ENCODE data around the gene GPR157. TPM values are rescaled to one million over a fixed set of nuclear protein-coding genes. Genes with fewer than 3 reads are reported as not detected.

GPR157 gene
- total and polyA plus RNA-seq, 2 of the 13 experiments (the other 11 are each of a cell fraction or from before 2014, with no cell fraction given) = 10.1 to 19.2 TPM

- DNase-seq (ENCODE audit: low spot score) = no peak
- ChIA-PET CTCF (ENCODE audit: low intra/inter-chr PET ratio, low total read pairs) (no interaction called here), POLR2A (interaction anchor here (1.3 to 1.9 kb wide), 2 partner anchors 12 to 30 kb away, joined by 4 to 6 read pairs; no protein-coding TSS in a partner anchor)
- H3K4me2 ChIP-seq (ENCODE audit: low read depth, low read length) = no peak overlapping the region
- peaks cover 23% of the 10 kb centered on the region for H3K4me1 ChIP-seq (ENCODE audit: insufficient read depth, low read length)
- TF ChIP-seq FOXA1 (IDR thresholded peaks at IDR 0.05) = no peak
- TF ChIP-seq FOXA1 (CRISPR knock-in tag; IDR thresholded peaks at IDR 0.05) = no peak
- TF ChIP-seq RFX3 (CRISPR knock-in tag; IDR thresholded peaks at IDR 0.05) = 0 out of 2 replicates have a peak, but pooled peaks have one; percentile 24
- peak; percentile 9; the same call in 1 of the 2 replicates for TF ChIP-seq RFX1 (IDR thresholded peaks at IDR 0.05)
- TF ChIP-seq ZNF263 (CRISPR knock-in tag; IDR thresholded peaks at IDR 0.05) = peak; percentile 84
- H3K27me3 ChIP-seq (ENCODE audit: control insufficient read depth in 1 of 2, insufficient read depth in 2 of 2, low read length in 2 of 2) = no peaks in the 10 kb centered on the region
- intact Hi-C loops (cut with micrococcal nuclease; ENCODE audit: unreplicated experiment) (no loop called here), in situ Hi-C loops (cut with HindIII; ENCODE audit: extremely low pct_ligation_motif_present, low pct_unique_long_range_greater_than_20kb) (no loop called here)
- no peaks in the 10 kb centered on the region for H3K9me3 ChIP-seq (ENCODE audit: low read length)
- FAIRE-seq = no peak
- no peak overlapping the region for H2AFZ ChIP-seq (ENCODE audit: low read length)
- H3K79me2 ChIP-seq (ENCODE audit: insufficient read depth, low read length) = peaks cover 35% of the 10 kb centered on the region
- H3K9ac ChIP-seq (ENCODE audit: insufficient read depth, low read depth, low read length) = no peak overlapping the region
- H4K20me1 ChIP-seq (ENCODE audit: insufficient read depth, low read length) = peaks cover 47% of the 10 kb centered on the region
- H3K4me3 ChIP-seq (replicated peaks in 1 of 3; ENCODE audit: insufficient read depth in 1 of 3, low read depth in 2 of 3, low read length in 3 of 3) = no peak overlapping the region
- ATAC-seq = no peak
- H3K36me3 ChIP-seq (replicated peaks in 1 of 2; ENCODE audit: control insufficient read depth in 1 of 2, insufficient read depth in 2 of 2, low read length in 2 of 2) = peaks cover 32 to 59% of the 10 kb centered on the region in 2 experiments; a peak in 4 of 5 replicates
- BruUV-seq (replicated peaks) = TSS peak; percentile 46
- no peak overlapping the region for H3K27ac ChIP-seq (ENCODE audit: extremely low read length, insufficient read depth, low read length)
- 96% methylated on average over 15 of the region's 16 CpGs for WGBS (ENCODE audit: low lambda C conversion rate)
Measured at GRCh38 chr1:9150582-9151327, 21.9 kb upstream of the GPR157 start.

GRCh38 chr1:9149837-9150581 is 21.1 kb upstream of the GPR157 start:
- Histone ChIP-seq H3K4me2 (ENCODE audit: low read depth, low read length) (no peak overlapping the region), H3K36me3 (replicated peaks in 1 of 2; ENCODE audit: control insufficient read depth in 1 of 2, insufficient read depth in 2 of 2, low read length in 2 of 2) (peaks cover 32 to 55% of the 10 kb centered on the region in 2 experiments; a peak in 4 of 5 replicates), H3K9me3 (ENCODE audit: low read length) (no peaks in the 10 kb centered on the region), H4K20me1 (ENCODE audit: insufficient read depth, low read length) (peaks cover 43% of the 10 kb centered on the region; the same call in 1 of the 2 replicates), H2AFZ (ENCODE audit: low read length) (no peak overlapping the region), H3K27ac (ENCODE audit: extremely low read length, insufficient read depth, low read length) (no peak overlapping the region), H3K27me3 (ENCODE audit: control insufficient read depth in 1 of 2, insufficient read depth in 2 of 2, low read length in 2 of 2) (no peaks in the 10 kb centered on the region), H3K4me3 (replicated peaks in 1 of 3; ENCODE audit: insufficient read depth in 1 of 3, low read depth in 2 of 3, low read length in 3 of 3) (no peak overlapping the region), H3K4me1 (ENCODE audit: insufficient read depth, low read length) (peaks cover 30% of the 10 kb centered on the region), H3K79me2 (ENCODE audit: insufficient read depth, low read length) (peaks cover 29% of the 10 kb centered on the region), H3K9ac (ENCODE audit: insufficient read depth, low read depth, low read length) (no peak overlapping the region)
- no peak for DNase-seq (ENCODE audit: low spot score)
- in situ Hi-C loops (cut with HindIII; ENCODE audit: extremely low pct_ligation_motif_present, low pct_unique_long_range_greater_than_20kb) (no loop called here), intact Hi-C loops (cut with micrococcal nuclease; ENCODE audit: unreplicated experiment) (no loop called here)
- CTCF ChIA-PET (ENCODE audit: low intra/inter-chr PET ratio, low total read pairs) = no interaction called here
- WGBS (ENCODE audit: low lambda C conversion rate) = 89% methylated on average over 11 of the region's 17 CpGs
- POLR2A ChIA-PET = interaction anchor here (1.3 to 1.9 kb wide), 2 partner anchors 13 to 30 kb away, joined by 4 to 6 read pairs; no protein-coding TSS in a partner anchor
- ATAC-seq = no peak
- no TSS peak for BruUV-seq (replicated peaks)
- no peak for FAIRE-seq
- TF ChIP-seq SMC3 (IDR thresholded peaks at IDR 0.05; ENCODE audit: low read length) = no peak
- TF ChIP-seq AGO2 (optimal IDR thresholded peaks at IDR 0.05; ENCODE audit: low read depth, low read length) = no peak
- no peak for TF ChIP-seq ZNF142 (CRISPR knock-in tag; IDR thresholded peaks at IDR 0.05)

All from HepG2 (cell line).